Thyroid gland (tissue), 4 donors: Measurements from ENCODE around the gene RPS8. TPM values are rescaled to one million over a fixed set of nuclear protein-coding genes. Genes with fewer than 3 reads are reported as not detected.

ENCODE experiments used
- DNase-seq, 2 donors: peaks; one replicate each; pipeline ENCODE4 v3.0.0-alpha.2; 2019
- H3K27ac ChIP-seq, 3 donors: fragments of 200-600 bp; sonication (generic); 1 replicate in 2 of 3; 2 replicates in 1 of 3; pipeline ENCODE4 v1.5.1; 2016 to 2019; ENCODE audit warnings: mild to moderate bottlenecking in 1 of 3, moderate library complexity in 1 of 3
- H3K27me3 ChIP-seq: fragments of 200-600 bp; sonication (generic); one replicate; pipeline ENCODE4 v1.5.1; 2019
- H3K36me3 ChIP-seq, 2 donors: fragments of 200-600 bp; sonication (generic); one replicate each; pipeline ENCODE4 v1.5.1; 2016 to 2019
- H3K4me1 ChIP-seq, 2 donors: fragments of 200-600 bp; sonication (generic); one replicate each; pipeline ENCODE4 v1.5.1; 2017 to 2019
- H3K4me3 ChIP-seq, 3 donors: fragments of 200-600 bp; sonication (generic); replicated peaks in 1 of 3; 1 replicate in 2 of 3; 2 replicates in 1 of 3; pipeline ENCODE4 v1.5.1; 2016; ENCODE audit warnings: mild to moderate bottlenecking in 1 of 3
- H3K9me3 ChIP-seq: fragments of 200-600 bp; sonication (generic); one replicate; pipeline ENCODE4 v1.5.1; 2017
- CTCF ChIP-seq, 6 experiments: fragments of 200-600 bp in 3 of 6; fragments of 450-650 bp in 3 of 6; sonication (generic) in 3 of 6; IDR thresholded peaks; one replicate each; pipeline ENCODE4 v1.5.1; 2016 to 2019; ENCODE audit warnings: antibody characterized with exemption in 6 of 6, mild to moderate bottlenecking in 2 of 6, inconsistent platforms in 1 of 6, moderate library complexity in 1 of 6
- POLR2A ChIP-seq, 2 donors: fragments of 450-650 bp; IDR thresholded peaks; one replicate each; pipeline ENCODE4 v1.6.1; 2017; ENCODE audit warnings: antibody characterized with exemption in 2 of 2, mild to moderate bottlenecking in 2 of 2, moderate library complexity in 1 of 2
- WGBS, 2 donors: methylation state at CpG; one replicate each; pipeline ENCODE4 v1.1.5; 2017; 5-methylcytosine and 5-hydroxymethylcytosine counted together
- intact Hi-C: fragments of 100-400 bp; cut with DNase I; formaldehyde crosslinking; loops from one replicate; pipeline ENCODE4 v1.15.1; 2023
- total RNA-seq, 4 donors: library from RNA; depleted of rRNA; stranded (reverse); fragments of >200 nt; gene quantifications; one replicate each; pipeline ENCODE4 v1.2.3, GENCODE V29; 2016

The RPS8 gene
- total RNA-seq, 4 donors from 2014 or later: 1,167 to 2,709 (median 1,595) TPM

DNA sequence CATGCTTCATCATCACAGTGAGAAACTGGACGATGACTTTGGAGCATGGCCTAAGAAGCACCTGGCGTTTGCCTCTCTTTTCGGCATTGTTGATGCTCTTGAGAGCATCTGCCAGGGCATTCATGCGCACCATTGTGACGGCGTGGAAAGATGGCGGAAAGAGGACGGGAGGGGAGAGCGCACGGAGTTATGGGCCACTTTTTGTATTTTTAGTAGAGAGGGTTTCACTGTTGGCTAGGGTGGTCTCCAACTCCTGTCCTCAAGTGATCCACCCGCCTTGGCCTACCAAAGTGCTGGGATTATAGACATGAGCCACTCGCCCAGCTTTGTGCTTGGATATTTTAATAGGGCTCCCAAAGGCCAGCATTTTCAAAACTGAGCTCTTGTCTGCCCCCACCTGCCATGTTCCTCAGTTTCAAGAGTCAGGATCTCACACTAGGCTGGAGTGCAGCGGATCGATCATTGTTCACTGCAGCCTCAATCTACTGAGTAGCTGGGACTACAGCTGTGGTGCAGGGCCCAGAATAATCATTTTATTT, 5.3 kb downstream of the RPS8 start:
- no peak for TF ChIP-seq CTCF (IDR thresholded peaks at IDR 0.05)
- TF ChIP-seq POLR2A (IDR thresholded peaks at IDR 0.05): no peak
- Histone ChIP-seq H3K9me3 (no peaks in the 10 kb centered on the region), H3K27me3 (no peaks in the 10 kb centered on the region), H3K4me3 (no peak overlapping the region), H3K27ac (no peak overlapping the region), H3K36me3 (peaks cover 11 to 22% of the 10 kb centered on the region in 2 donors), H3K4me1 (peaks cover 20 to 28% of the 10 kb centered on the region in 2 donors)
- intact Hi-C loops: loop anchor here (10.0 kb wide), 1 partner anchor 56 kb away; no protein-coding TSS in a partner anchor
- 93% methylated on average over 14 of the region's 14 CpGs for whole genome bisulfite sequencing, 2 donors
- DNase-seq: no peak

DNA sequence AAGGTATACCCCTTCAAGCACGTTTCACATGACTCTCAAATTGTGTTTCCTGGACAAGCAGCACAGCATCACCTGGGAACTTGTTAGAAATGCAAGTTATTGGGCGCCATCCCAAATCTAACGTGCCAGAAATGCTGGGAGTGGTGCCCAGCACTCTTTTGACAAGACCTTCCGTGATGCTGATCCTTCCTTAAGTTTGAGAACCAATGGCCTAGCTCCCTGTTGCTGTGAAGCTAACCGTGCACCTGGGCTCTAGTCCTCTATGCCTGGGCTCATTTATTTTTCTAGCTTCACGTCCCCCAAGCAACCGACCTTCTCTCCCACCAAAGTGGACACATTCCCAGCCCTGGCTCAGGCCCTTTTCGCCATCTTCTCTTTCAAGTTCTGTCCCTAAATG, 8.4 kb downstream of the RPS8 start:
- no peaks in the 10 kb centered on the region for H3K9me3 ChIP-seq
- peaks cover 18 to 31% of the 10 kb centered on the region in 2 donors for H3K4me1 ChIP-seq
- H3K4me3 ChIP-seq: peak overlapping the region in 2 of 3 donors; percentile 20 to 42
- intact Hi-C loops: loop anchor here (10.0 kb wide), 1 partner anchor 59 kb away; no protein-coding TSS in a partner anchor
- H3K36me3 ChIP-seq: peaks cover 0 to 9% of the 10 kb centered on the region in 2 donors
- no peaks in the 10 kb centered on the region for H3K27me3 ChIP-seq
- no peak overlapping the region for H3K27ac ChIP-seq
- 49 to 56% methylated on average over 8 of the region's 8 CpGs for WGBS, 2 donors
- peak; percentile 28 to 45 for DNase-seq
- TF ChIP-seq CTCF (IDR thresholded peaks at IDR 0.05) (no peak), POLR2A (IDR thresholded peaks at IDR 0.05) (no peak)

DNA sequence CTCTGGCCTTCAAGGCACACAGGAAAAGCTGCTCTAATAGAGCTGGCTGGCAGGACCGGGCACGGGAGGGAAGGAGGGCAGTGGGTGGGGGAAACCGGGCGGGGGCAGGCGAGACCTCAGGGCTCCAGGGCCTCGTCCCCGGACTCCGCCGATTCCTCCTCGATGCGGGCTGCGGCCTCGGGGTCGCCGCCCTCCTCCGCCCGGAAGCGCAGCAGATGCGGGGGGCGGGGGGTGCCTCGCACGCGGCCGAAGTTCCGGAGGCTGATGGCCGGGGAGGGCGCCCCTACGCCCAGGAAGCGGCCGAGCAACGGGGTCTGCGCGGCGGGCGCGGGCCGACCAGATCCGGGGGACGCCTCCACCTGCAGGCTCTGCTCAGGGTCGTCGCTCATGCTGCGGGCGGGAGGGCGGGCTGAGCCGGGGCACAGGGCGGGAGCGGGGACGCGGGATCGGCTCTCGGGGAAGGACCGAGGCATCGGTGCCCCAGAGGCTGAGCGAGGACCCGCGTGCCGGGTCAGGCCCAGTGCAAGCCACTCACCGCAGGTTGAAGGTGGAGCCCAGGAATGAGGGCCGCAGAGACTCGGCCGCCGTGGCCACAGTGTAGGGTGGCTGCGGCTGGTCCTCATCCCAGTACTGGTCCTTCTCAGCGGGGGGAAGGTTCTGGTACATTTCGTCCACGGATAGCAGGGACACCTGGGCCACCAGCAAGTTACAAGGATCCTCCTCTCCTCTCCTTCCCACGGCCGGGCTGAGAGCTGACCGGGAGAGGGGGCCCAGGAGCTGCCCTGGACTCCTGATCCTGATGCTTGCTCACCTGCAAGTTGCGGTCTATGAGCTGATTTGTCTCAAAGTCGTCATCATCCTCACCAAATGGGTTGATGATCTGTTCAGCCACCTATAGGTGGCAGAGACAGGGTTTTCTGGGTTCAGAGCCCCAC, 9.0 kb downstream of the RPS8 start:
- Histone ChIP-seq H3K4me3 (peak overlapping the region in 2 of 3 donors; percentile 20 to 42), H3K4me1 (peaks cover 18 to 31% of the 10 kb centered on the region in 2 donors), H3K9me3 (no peaks in the 10 kb centered on the region), H3K36me3 (peaks cover 0 to 3% of the 10 kb centered on the region in 2 donors), H3K27me3 (no peaks in the 10 kb centered on the region), H3K27ac (no peak overlapping the region)
- no peak for TF ChIP-seq POLR2A (IDR thresholded peaks at IDR 0.05)
- TF ChIP-seq CTCF (IDR thresholded peaks at IDR 0.05): no peak
- intact Hi-C loops: loop anchor here (5.0 to 10.0 kb wide), 2 partner anchors 53 to 60 kb away; no protein-coding TSS in a partner anchor
- WGBS, 2 donors: 14 to 24% methylated on average over 11 to 19 of the region's 71 CpGs
- DNase-seq: peak; percentile 33 to 38

GRCh38 chr1:44785029-44785380, 9.7 kb downstream of the RPS8 start:
- Histone ChIP-seq H3K27me3 (no peaks in the 10 kb centered on the region), H3K36me3 (no peaks in the 10 kb centered on the region), H3K27ac (no peak overlapping the region), H3K9me3 (no peaks in the 10 kb centered on the region), H3K4me3 (no peak overlapping the region), H3K4me1 (peaks cover 18 to 31% of the 10 kb centered on the region in 2 donors)
- TF ChIP-seq POLR2A (IDR thresholded peaks at IDR 0.05) (no peak), CTCF (IDR thresholded peaks at IDR 0.05) (no peak)
- no peak for DNase-seq
- WGBS, 2 donors: 84 to 87% methylated on average over 6 of the region's 6 CpGs
- intact Hi-C loops: loop anchor here (5.0 to 10.0 kb wide), 2 partner anchors 52 to 60 kb away; no protein-coding TSS in a partner anchor
